HUES6 (cell line): ENCODE data around the gene MEIS2.

ENCODE experiments used
- H3K27ac ChIP-seq: 2 replicates; pipeline ENCODE4 v1.7.0; 2013; ENCODE audit warnings: low read depth, mild to moderate bottlenecking, low read length, inconsistent platforms
- H3K27me3 ChIP-seq: 2 replicates; pipeline ENCODE4 v1.6.1; 2013; ENCODE audit warnings: low read length; ENCODE audit not compliant: control insufficient read depth, insufficient read depth
- H3K36me3 ChIP-seq: 2 replicates; pipeline ENCODE4 v1.6.1; 2013; ENCODE audit warnings: low read length; ENCODE audit not compliant: control insufficient read depth, insufficient read depth
- H3K4me1 ChIP-seq: 2 replicates; pipeline ENCODE4 v1.6.1; 2013; ENCODE audit warnings: low read length; ENCODE audit not compliant: control insufficient read depth, insufficient read depth
- H3K4me3 ChIP-seq: 2 replicates; pipeline ENCODE4 v1.5.1; 2013; ENCODE audit warnings: low read depth, low read length
- H3K9ac ChIP-seq: one replicate; pipeline ENCODE4 v1.6.1; 2013; ENCODE audit warnings: mild to moderate bottlenecking, low read length
- H3K9me3 ChIP-seq: 2 replicates; pipeline ENCODE4 v1.6.1; 2013; ENCODE audit warnings: low read depth, low read length; ENCODE audit not compliant: control insufficient read depth, insufficient read depth

The MEIS2 gene

GRCh38 chr15:37015451-37015850 lies 84.9 kb downstream of the MEIS2 start:
- no peak overlapping the region for H3K9ac ChIP-seq
- no peaks in the 10 kb centered on the region for H3K9me3 ChIP-seq
- no peak overlapping the region for H3K4me3 ChIP-seq
- H3K4me1 ChIP-seq, result peaks cover 32% of the 10 kb centered on the region
- no peak overlapping the region for H3K27ac ChIP-seq
- H3K27me3 ChIP-seq, result no peaks in the 10 kb centered on the region
- no peaks in the 10 kb centered on the region for H3K36me3 ChIP-seq

- Histone ChIP-seq H3K27ac (no peak overlapping the region), H3K9ac (no peak overlapping the region), H3K9me3 (no peaks in the 10 kb centered on the region), H3K27me3 (no peaks in the 10 kb centered on the region), H3K4me1 (peaks cover 29% of the 10 kb centered on the region), H3K36me3 (no peaks in the 10 kb centered on the region), H3K4me3 (no peak overlapping the region)
Measured at GRCh38 chr15:37015035-37015434, 85.3 kb downstream of the MEIS2 start.

GRCh38 chr15:37014566-37014965 lies 85.8 kb downstream of the MEIS2 start:
- Histone ChIP-seq H3K27me3 (no peaks in the 10 kb centered on the region), H3K27ac (no peak overlapping the region), H3K4me3 (no peak overlapping the region), H3K9me3 (no peaks in the 10 kb centered on the region), H3K9ac (no peak overlapping the region), H3K36me3 (no peaks in the 10 kb centered on the region), H3K4me1 (peaks cover 26% of the 10 kb centered on the region)

- H3K4me3 ChIP-seq, result no peak overlapping the region
- no peaks in the 10 kb centered on the region for H3K27me3 ChIP-seq
- H3K36me3 ChIP-seq, result no peaks in the 10 kb centered on the region
- H3K4me1 ChIP-seq, result peaks cover 26% of the 10 kb centered on the region
- no peak overlapping the region for H3K27ac ChIP-seq
- H3K9ac ChIP-seq, result no peak overlapping the region
- H3K9me3 ChIP-seq, result no peaks in the 10 kb centered on the region
Measured at GRCh38 chr15:37014137-37014536, 86.2 kb downstream of the MEIS2 start.

- H3K27me3 ChIP-seq, result no peaks in the 10 kb centered on the region
- H3K4me3 ChIP-seq, result no peak overlapping the region
- H3K9ac ChIP-seq, result no peak overlapping the region
- H3K9me3 ChIP-seq, result no peaks in the 10 kb centered on the region
- H3K27ac ChIP-seq, result no peak overlapping the region
- H3K4me1 ChIP-seq, result peaks cover 16% of the 10 kb centered on the region
- no peaks in the 10 kb centered on the region for H3K36me3 ChIP-seq
Measured at GRCh38 chr15:37010595-37010994, 89.8 kb downstream of the MEIS2 start.

GRCh38 chr15:37009288-37009687 lies 91.1 kb downstream of the MEIS2 start:
- no peaks in the 10 kb centered on the region for H3K36me3 ChIP-seq
- H3K27me3 ChIP-seq, result no peaks in the 10 kb centered on the region
- no peak overlapping the region for H3K9ac ChIP-seq
- H3K4me3 ChIP-seq, result no peak overlapping the region
- no peak overlapping the region for H3K27ac ChIP-seq
- peaks cover 3% of the 10 kb centered on the region; the same call in 1 of the 2 replicates for H3K4me1 ChIP-seq
- H3K9me3 ChIP-seq, result no peaks in the 10 kb centered on the region

GRCh38 chr15:37008205-37008604 lies 92.1 kb downstream of the MEIS2 start:
- no peak overlapping the region for H3K27ac ChIP-seq
- H3K4me1 ChIP-seq, result no peaks in the 10 kb centered on the region
- H3K9me3 ChIP-seq, result no peaks in the 10 kb centered on the region
- no peaks in the 10 kb centered on the region for H3K36me3 ChIP-seq
- H3K9ac ChIP-seq, result no peak overlapping the region
- H3K4me3 ChIP-seq, result no peak overlapping the region
- no peaks in the 10 kb centered on the region for H3K27me3 ChIP-seq

- no peaks in the 10 kb centered on the region for H3K9me3 ChIP-seq
- H3K9ac ChIP-seq, result no peak overlapping the region
- peaks cover 2% of the 10 kb centered on the region for H3K4me1 ChIP-seq
- H3K27me3 ChIP-seq, result no peaks in the 10 kb centered on the region
- H3K36me3 ChIP-seq, result no peaks in the 10 kb centered on the region
- no peak overlapping the region for H3K27ac ChIP-seq
- no peak overlapping the region for H3K4me3 ChIP-seq
Measured at GRCh38 chr15:37007301-37007700, 93.0 kb downstream of the MEIS2 start.

GRCh38 chr15:37004981-37005735 lies 95.2 kb downstream of the MEIS2 start:
- Histone ChIP-seq H3K9ac (no peak overlapping the region), H3K4me1 (peaks cover 9% of the 10 kb centered on the region), H3K36me3 (no peaks in the 10 kb centered on the region), H3K4me3 (no peak overlapping the region), H3K27ac (no peak overlapping the region), H3K27me3 (no peaks in the 10 kb centered on the region), H3K9me3 (no peaks in the 10 kb centered on the region)

- Histone ChIP-seq H3K9ac (no peak overlapping the region), H3K36me3 (no peaks in the 10 kb centered on the region), H3K27ac (no peak overlapping the region), H3K4me3 (no peak overlapping the region), H3K27me3 (no peaks in the 10 kb centered on the region), H3K4me1 (peaks cover 9% of the 10 kb centered on the region), H3K9me3 (no peaks in the 10 kb centered on the region)
Measured at GRCh38 chr15:37004373-37004869, 95.9 kb downstream of the MEIS2 start.

GRCh38 chr15:37002041-37002672 lies 98.2 kb downstream of the MEIS2 start:
- H3K4me1 ChIP-seq, result peaks cover 9% of the 10 kb centered on the region

More at GRCh38 chr15:37002041-37002672, 98.2 kb downstream of the MEIS2 start:
- Histone ChIP-seq H3K36me3 (no peaks in the 10 kb centered on the region), H3K9me3 (no peaks in the 10 kb centered on the region), H3K4me3 (no peak overlapping the region), H3K27me3 (no peaks in the 10 kb centered on the region), H3K9ac (no peak overlapping the region), H3K27ac (no peak overlapping the region)
